NCI-H2196 treated with DMSO at 0.1 percent for 48 hours (cell line): Measurements from ENCODE around the gene PTEN.
"Not testable (repeated sequence)": the region's sequence is repeated elsewhere in the genome, so short reads cannot be mapped to it uniquely, and the experiment has no call there.

ENCODE experiments used
- DNase-seq: peaks from one replicate; lab custom pipeline; 2025; ENCODE audit not compliant: unreplicated experiment; lab: John Stamatoyannopoulos, UW

PTEN gene

DNA sequence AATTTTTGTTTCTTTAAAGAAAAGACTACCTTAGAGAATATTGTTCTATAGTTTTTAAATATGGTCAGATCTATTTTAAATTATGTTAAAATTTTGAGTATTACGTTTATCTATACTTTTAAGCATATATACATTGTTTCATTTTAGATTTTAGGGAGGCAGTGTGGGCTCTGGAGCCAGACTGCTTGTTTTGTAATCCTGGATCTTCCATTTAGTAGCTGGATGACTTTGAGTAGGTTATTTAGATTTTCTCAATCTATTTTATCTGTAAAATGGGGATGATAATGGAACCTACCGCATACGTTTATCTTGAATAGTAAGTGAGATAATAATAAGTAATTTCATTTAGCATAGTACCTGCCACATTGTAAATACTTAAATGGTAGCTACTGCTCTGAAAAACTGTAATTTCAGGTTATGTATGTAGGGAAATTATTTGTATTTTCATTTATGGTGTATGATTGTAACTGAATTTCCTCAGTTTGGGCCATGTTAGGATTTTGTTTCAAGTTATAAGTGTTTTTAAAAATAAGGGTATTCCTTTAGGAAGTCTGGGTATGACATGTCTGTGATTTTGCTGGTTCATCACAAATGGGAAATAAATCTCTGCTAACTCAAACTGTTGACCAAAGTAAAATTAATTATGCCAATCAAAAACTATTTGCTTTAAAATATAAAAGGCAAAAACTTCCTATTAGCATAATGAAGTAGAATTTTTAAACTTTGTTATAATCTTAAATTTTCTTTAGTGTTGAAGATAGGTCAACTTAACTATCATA, 6.5 kb downstream of the PTEN start:
- DNase-seq = no peak

- DNase-seq = no peak
Observed at GRCh38 chr10:87872828-87873227, 9.4 kb downstream of the PTEN start.

GRCh38 chr10:87873656-87874055, 10.2 kb downstream of the PTEN start:
- DNase-seq = no peak

DNA sequence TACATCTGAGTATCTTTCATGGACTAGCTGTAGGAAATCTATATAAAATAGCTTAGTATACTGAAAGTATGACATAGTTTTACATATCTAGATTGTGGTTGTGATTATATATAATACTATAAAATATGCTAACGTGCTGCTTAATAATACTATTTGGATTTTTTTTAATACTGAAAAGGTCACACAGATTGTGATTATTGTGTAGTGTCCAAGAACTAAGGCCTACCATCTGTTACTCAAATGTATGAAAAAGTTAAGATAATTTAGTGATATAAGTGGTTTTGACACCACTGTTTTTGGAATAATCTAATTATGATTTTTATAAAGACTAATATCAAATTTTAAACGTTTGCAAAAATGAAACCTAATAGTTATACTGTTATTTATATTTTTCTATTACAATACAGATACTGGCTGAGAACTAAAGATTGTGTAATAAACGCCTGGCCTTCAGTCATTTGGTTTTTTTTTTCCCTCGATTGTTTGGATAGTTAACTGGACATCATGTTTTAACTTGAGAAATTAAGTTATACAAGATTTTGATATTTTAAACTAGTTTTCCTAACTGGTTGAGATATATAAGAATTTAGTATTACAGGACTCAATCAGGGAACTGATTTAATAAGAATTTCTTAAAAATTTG, 12.6 kb downstream of the PTEN start:
- no peak for DNase-seq

DNA sequence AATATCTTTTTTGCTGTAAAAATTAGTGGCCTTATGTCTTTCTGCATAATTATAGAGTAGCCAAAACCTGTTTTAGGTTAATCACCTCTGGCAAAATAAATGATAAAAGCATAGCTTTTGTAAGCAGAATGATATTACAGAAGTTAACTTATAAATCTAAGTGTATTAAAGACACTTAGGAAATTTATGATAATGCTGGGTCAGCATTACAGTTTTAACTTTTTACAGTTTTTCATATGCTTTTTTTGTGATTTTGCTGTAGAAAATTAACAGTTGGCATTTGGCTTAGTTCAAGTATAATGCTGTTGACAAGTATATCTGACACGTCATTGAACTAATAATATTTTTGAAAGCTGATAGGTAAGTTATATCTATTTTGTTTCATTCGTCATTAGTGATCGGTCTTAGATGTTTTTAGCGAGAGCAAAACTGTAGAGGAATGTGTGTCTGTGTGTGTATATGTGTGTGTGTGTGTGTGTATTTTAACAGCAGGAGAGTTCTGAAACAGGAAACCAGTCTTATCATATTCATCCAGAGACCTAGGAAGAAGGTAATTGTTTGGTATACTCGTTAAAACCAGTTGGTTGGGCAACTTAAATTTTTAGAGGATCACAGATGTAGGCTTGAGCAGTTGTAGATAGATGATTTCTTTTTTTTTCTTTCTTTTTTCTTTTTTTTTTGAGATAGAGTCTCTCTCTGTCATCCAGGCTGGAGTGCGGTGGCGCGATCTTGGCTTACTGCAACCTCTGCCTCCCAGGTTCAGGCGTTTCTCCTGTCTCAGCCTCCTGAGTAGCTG, 15.4 kb downstream of the PTEN start:
- no peak for DNase-seq

GRCh38 chr10:87880336-87880735, 16.9 kb downstream of the PTEN start:
- DNase-seq = no peak

DNA sequence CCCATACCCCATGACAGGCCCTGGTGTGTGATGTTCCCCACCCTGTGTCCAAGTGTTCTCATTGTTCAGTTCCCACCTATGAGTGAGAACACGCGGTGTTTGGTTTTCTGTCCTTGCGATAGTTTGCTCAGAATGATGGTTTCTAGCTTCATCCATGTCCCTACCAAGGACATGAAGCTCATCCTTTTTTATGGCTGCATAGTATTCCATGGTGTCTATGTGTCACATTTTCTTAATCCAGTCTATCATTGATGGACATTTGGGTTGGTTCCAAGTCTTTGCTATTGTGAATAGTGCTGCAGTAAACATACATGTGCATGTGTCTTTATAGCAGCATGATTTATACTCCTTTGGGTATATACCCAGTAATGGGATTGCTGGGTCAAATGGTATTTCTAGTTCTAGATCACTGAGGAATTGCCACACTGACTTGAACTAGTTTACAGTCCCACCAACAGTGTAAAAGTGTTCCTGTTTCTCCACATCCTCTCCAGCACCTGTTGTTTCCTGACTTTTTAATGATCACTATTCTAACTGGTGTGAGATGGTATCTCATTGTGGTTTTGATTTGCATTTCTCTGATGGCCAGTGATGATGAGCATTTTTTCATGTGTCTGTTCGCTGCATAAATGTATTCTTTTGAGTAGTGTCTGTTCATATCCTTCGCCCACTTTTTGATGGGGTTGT, 18.1 kb downstream of the PTEN start:
- DNase-seq = not testable (repeated sequence)

- no peak for DNase-seq
Observed at GRCh38 chr10:87882555-87883294, 19.3 kb downstream of the PTEN start.

- no peak for DNase-seq
Observed at GRCh38 chr10:87886635-87887034, 23.2 kb downstream of the PTEN start.

GRCh38 chr10:87887146-87887545, 23.7 kb downstream of the PTEN start:
- no peak for DNase-seq

GRCh38 chr10:87887548-87888289, 24.3 kb downstream of the PTEN start:
- DNase-seq = no peak

GRCh38 chr10:87895430-87895829, 32.0 kb downstream of the PTEN start:
- DNase-seq = no peak

DNA sequence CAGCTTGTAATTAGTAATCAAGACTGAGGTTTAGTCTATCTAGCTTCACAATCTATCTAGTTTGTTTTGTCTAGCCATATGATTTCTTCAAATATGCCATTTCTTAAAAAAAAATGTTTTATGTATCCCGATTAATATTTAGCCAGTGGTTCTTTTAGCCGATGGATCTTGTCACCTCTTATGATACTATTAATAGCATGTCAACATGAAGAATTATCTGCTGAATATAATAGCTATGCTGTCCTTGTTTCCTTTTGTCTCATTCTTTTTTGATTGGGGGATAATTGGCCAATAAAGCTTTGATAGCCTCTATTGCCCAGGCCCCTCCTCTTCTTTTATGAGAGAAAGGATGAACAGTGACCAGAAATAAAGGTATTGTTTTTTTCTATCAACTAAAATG, 32.8 kb downstream of the PTEN start:
- DNase-seq = no peak

DNA sequence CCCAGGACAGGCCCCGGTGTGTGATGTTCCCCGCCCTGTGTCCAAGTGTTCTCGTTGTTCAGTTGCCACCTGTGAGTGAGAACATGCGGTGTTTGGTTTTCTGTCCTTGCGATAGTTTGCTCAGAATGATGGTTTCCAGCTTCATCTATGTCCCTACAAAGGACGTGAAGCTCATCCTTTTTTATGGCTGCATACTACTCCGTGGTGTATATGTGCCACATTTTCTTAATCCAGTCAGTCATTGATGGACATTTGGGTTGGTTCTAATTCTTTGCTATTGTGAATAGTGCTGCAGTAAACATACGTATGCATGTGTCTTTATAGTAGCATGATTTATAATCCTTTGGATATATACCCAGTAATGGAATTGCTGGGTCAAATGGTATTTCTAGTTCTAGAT, 34.5 kb downstream of the PTEN start:
- DNase-seq = not testable (repeated sequence)

- not testable (repeated sequence) for DNase-seq
Observed at GRCh38 chr10:87903396-87903795, 40.0 kb downstream of the PTEN start.

- no peak for DNase-seq
Observed at GRCh38 chr10:87913156-87913921, 49.9 kb downstream of the PTEN start.

- no peak for DNase-seq
Observed at GRCh38 chr10:87915406-87915805, 52.0 kb downstream of the PTEN start.

DNA sequence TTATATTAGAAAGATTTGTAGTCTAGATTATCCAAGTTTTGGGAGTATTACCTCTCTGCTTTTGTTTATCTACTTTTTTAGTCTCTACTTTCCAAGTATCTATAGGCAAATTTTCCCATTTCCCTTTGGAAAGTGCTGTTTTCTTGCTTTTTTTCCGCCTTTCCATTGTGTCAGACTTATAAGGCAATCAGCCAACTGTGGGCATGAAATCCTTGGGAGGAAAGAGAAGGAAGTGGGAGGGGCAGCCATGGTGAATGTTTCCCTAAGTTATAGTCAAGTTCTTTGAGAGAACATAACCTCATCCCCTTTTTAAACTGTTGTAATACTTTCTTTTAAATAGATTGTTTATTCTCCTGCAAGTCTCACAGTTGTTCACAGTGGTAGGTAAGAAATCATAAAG, 52.6 kb downstream of the PTEN start:
- DNase-seq = no peak

DNA sequence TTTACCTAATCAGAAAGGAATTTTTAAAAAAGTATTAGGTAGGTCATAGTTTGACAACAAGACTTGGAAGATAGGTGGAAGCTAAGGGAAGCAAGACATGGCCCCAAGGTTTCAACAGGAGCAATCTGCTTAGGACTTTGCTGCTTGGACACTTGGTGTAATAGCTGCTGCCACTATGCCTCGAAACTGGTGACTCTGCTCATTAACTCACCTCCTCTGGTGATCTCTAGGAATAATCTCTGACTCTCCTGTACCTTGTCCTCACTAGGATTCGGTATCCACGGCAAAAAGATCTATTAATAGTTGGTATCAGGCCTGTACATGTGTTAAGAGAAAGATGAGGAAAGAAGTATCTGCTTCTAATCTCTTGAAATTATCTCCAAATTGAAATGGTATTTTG, 53.1 kb downstream of the PTEN start:
- no peak for DNase-seq
